Ectodermal cell (in vitro differentiated cells): ENCODE data around the gene TMEM135.

ENCODE experiments used
- H3K27ac ChIP-seq: 2 replicates; pipeline ENCODE4 v1.7.0; 2013; ENCODE audit warnings: mild to moderate bottlenecking, low read depth, low read length; ENCODE audit not compliant: insufficient read depth, poor library complexity, severe bottlenecking
- H3K27me3 ChIP-seq: 2 replicates; pipeline ENCODE4 v1.7.0; 2013; ENCODE audit warnings: mild to moderate bottlenecking, low read length; ENCODE audit not compliant: insufficient read depth, control insufficient read depth, poor library complexity, severe bottlenecking
- H3K36me3 ChIP-seq: one replicate; pipeline ENCODE4 v1.7.0; 2013; ENCODE audit warnings: low read length; ENCODE audit not compliant: control insufficient read depth, insufficient read depth
- H3K4me1 ChIP-seq: one replicate; pipeline ENCODE4 v1.7.0; 2013; ENCODE audit warnings: low read length; ENCODE audit not compliant: control insufficient read depth, insufficient read depth
- H3K4me3 ChIP-seq: 2 replicates; pipeline ENCODE4 v1.7.0; 2013; ENCODE audit warnings: low read depth, low read length, control low read depth; ENCODE audit not compliant: insufficient read depth
- H3K9me3 ChIP-seq: 2 replicates; pipeline ENCODE4 v1.7.0; 2013; ENCODE audit warnings: mild to moderate bottlenecking, low read length, moderate library complexity; ENCODE audit not compliant: control insufficient read depth
- WGBS, 2 experiments: methylation state at CpG; one replicate each; pipeline ENCODE4 v1.1.7; 2013; ENCODE audit warnings: missing lambda C conversion rate in 2 of 2; 5-methylcytosine and 5-hydroxymethylcytosine counted together

TMEM135 gene

GRCh38 chr11:87235366-87235765, 197.6 kb downstream of the TMEM135 start:
- no peak overlapping the region for H3K4me3 ChIP-seq
- no peaks in the 10 kb centered on the region for H3K36me3 ChIP-seq
- H3K9me3 ChIP-seq, result no peaks in the 10 kb centered on the region
- no CpG with 5 or more reads among the region's 1 CpG for WGBS, 2 experiments
- H3K27me3 ChIP-seq, result no peaks in the 10 kb centered on the region
- no peaks in the 10 kb centered on the region for H3K4me1 ChIP-seq
- H3K27ac ChIP-seq, result no peak overlapping the region

- no peak overlapping the region for H3K27ac ChIP-seq
- no peaks in the 10 kb centered on the region for H3K27me3 ChIP-seq
- no peaks in the 10 kb centered on the region for H3K9me3 ChIP-seq
- H3K36me3 ChIP-seq, result no peaks in the 10 kb centered on the region
- H3K4me1 ChIP-seq, result no peaks in the 10 kb centered on the region
- 90 to 96% methylated on average over 2 of the region's 2 CpGs for WGBS, 2 experiments
- no peak overlapping the region for H3K4me3 ChIP-seq
Measured at GRCh38 chr11:87236368-87236767, 198.6 kb downstream of the TMEM135 start.

GRCh38 chr11:87239001-87239400, 201.3 kb downstream of the TMEM135 start:
- H3K36me3 ChIP-seq, result no peaks in the 10 kb centered on the region
- H3K4me3 ChIP-seq, result no peak overlapping the region
- WGBS, 2 experiments, result 100% methylated on average over 1 of the region's 2 CpGs
- H3K4me1 ChIP-seq, result no peaks in the 10 kb centered on the region
- no peak overlapping the region for H3K27ac ChIP-seq
- H3K27me3 ChIP-seq, result no peaks in the 10 kb centered on the region
- H3K9me3 ChIP-seq, result no peaks in the 10 kb centered on the region

- H3K4me1 ChIP-seq, result no peaks in the 10 kb centered on the region
- H3K4me3 ChIP-seq, result no peak overlapping the region
- H3K27me3 ChIP-seq, result no peaks in the 10 kb centered on the region
- no peak overlapping the region for H3K27ac ChIP-seq
- WGBS, 2 experiments, result no CpG with 5 or more reads among the region's 1 CpG
- no peaks in the 10 kb centered on the region for H3K9me3 ChIP-seq
- H3K36me3 ChIP-seq, result no peaks in the 10 kb centered on the region
Measured at GRCh38 chr11:87239531-87239930, 201.8 kb downstream of the TMEM135 start.

- Histone ChIP-seq H3K36me3 (no peaks in the 10 kb centered on the region), H3K4me1 (no peaks in the 10 kb centered on the region), H3K9me3 (no peaks in the 10 kb centered on the region), H3K4me3 (no peak overlapping the region), H3K27ac (no peak overlapping the region), H3K27me3 (no peaks in the 10 kb centered on the region)
- 82 to 93% methylated on average over 3 of the region's 4 CpGs for WGBS, 2 experiments
Measured at GRCh38 chr11:87251560-87251959, 213.8 kb downstream of the TMEM135 start.

DNA sequence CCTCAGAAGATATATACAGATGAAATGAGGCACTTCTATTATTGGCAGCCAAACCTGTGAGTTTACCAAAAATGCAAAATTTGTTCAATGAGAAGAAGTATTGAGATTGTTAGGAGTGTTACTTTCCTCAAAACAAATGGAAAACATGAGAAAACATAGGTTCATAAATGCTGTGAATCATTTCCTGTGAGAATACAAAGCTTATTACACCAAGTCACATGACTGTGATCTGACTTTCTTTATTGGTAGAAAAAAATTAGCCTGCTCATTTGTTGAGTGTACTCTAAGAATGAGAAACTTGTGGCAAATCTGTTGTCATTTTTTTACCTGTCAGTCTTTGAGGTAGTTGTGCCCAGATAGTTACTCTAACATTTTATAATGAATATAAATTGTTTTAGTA, 215.1 kb downstream of the TMEM135 start:
- Histone ChIP-seq H3K27me3 (no peaks in the 10 kb centered on the region), H3K9me3 (no peaks in the 10 kb centered on the region), H3K4me1 (no peaks in the 10 kb centered on the region), H3K36me3 (no peaks in the 10 kb centered on the region), H3K27ac (no peak overlapping the region), H3K4me3 (no peak overlapping the region)

- no peak overlapping the region for H3K27ac ChIP-seq
- no peak overlapping the region for H3K4me3 ChIP-seq
- H3K4me1 ChIP-seq, result no peaks in the 10 kb centered on the region
- 97 to 98% methylated on average over 2 of the region's 2 CpGs for WGBS, 2 experiments
- H3K27me3 ChIP-seq, result no peaks in the 10 kb centered on the region
- no peaks in the 10 kb centered on the region for H3K9me3 ChIP-seq
- H3K36me3 ChIP-seq, result no peaks in the 10 kb centered on the region
Measured at GRCh38 chr11:87254562-87254961, 216.8 kb downstream of the TMEM135 start.

DNA sequence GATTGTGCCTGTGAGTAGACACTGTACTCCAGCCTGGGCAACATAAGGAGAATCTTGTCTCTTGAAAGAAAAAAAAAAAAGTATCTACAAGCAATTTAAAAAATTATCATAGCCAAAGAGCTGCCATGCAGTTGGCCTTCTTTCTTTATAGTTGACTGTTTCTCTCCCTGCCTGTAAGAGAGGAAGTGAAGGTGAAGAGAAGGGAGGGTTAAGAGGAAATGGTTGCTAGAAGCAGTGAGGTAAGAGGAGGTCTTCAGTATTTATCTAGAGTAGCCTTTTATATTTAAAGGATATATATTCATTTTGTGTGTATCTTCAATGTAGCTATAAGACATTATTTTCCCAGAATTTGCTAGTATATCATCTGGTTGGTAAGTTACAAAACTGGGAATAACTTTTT, 217.9 kb downstream of the TMEM135 start:
- H3K36me3 ChIP-seq, result no peaks in the 10 kb centered on the region
- no peak overlapping the region for H3K4me3 ChIP-seq
- no peaks in the 10 kb centered on the region for H3K9me3 ChIP-seq
- H3K27me3 ChIP-seq, result no peaks in the 10 kb centered on the region
- H3K27ac ChIP-seq, result no peak overlapping the region
- no peaks in the 10 kb centered on the region for H3K4me1 ChIP-seq

DNA sequence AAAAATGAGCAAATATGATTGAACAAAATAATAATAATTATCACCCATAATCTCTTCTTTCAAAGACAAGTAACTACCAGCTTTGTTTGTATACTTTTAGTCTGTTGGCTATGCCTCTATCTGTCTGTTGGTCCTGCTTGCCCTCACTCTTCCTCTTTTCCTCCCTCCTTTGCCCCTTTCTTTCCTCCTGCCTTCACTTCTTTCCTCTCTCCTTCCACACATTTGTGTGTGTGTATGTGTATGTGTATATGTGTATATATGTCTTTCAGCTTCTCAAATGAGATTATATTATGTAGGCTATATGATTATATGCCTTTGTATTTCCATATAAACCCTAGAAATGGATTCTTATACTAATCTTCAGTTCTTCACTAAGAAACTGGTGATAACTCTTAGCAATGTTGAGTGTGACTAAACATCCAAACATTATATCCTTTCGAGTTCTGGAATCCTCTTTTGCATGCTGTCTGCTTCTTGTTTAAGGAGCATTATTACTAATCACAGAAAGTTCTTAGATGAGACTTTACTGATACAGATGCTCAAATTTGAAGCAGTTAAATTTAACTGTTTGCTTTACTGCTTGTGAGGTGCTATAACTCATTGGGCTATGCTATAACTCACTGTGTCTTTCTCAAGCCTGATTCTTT, 219.1 kb downstream of the TMEM135 start:
- H3K4me3 ChIP-seq, result no peak overlapping the region
- no peaks in the 10 kb centered on the region for H3K36me3 ChIP-seq
- no peaks in the 10 kb centered on the region for H3K9me3 ChIP-seq
- H3K4me1 ChIP-seq, result no peaks in the 10 kb centered on the region
- H3K27ac ChIP-seq, result no peak overlapping the region
- 100% methylated on average over 1 of the region's 1 CpG for WGBS, 2 experiments
- H3K27me3 ChIP-seq, result no peaks in the 10 kb centered on the region

GRCh38 chr11:87258171-87258833, 220.6 kb downstream of the TMEM135 start:
- no peaks in the 10 kb centered on the region for H3K4me1 ChIP-seq
- no peaks in the 10 kb centered on the region for H3K27me3 ChIP-seq
- no peaks in the 10 kb centered on the region for H3K36me3 ChIP-seq
- 87 to 89% methylated on average over 1 of the region's 1 CpG for WGBS, 2 experiments
- H3K27ac ChIP-seq, result no peak overlapping the region
- H3K9me3 ChIP-seq, result no peaks in the 10 kb centered on the region
- no peak overlapping the region for H3K4me3 ChIP-seq
